ENCODE measurements around the gene OPN1SW. TPM values are rescaled to one million over a fixed set of nuclear protein-coding genes. Genes with fewer than 3 reads are reported as not detected.

Gene OPN1SW
- total RNA-seq, 1 donor from 2014 or later, result not detected

- Mint-ChIP-seq H3K27me3 (ENCODE audit: low read depth) (no peaks in the 10 kb centered on the region), H3K36me3 (peaks cover 70% of the 10 kb centered on the region), H3K27ac (no peak overlapping the region), H3K4me3 (no peak overlapping the region), H3K4me1 (no peaks in the 10 kb centered on the region), H3K9me3 (no peaks in the 10 kb centered on the region)
- no peak for DNase-seq (ENCODE audit: low spot score in 2 of 2, unreplicated experiment in 2 of 2)
- TF ChIP-seq, protein P1, sequence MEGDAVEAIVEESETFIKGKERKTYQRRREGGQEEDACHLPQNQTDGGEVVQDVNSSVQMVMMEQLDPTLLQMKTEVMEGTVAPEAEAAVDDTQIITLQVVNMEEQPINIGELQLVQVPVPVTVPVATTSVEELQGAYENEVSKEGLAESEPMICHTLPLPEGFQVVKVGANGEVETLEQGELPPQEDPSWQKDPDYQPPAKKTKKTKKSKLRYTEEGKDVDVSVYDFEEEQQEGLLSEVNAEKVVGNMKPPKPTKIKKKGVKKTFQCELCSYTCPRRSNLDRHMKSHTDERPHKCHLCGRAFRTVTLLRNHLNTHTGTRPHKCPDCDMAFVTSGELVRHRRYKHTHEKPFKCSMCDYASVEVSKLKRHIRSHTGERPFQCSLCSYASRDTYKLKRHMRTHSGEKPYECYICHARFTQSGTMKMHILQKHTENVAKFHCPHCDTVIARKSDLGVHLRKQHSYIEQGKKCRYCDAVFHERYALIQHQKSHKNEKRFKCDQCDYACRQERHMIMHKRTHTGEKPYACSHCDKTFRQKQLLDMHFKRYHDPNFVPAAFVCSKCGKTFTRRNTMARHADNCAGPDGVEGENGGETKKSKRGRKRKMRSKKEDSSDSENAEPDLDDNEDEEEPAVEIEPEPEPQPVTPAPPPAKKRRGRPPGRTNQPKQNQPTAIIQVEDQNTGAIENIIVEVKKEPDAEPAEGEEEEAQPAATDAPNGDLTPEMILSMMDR (IDR thresholded peaks at IDR 0.05; ENCODE audit: unreplicated experiment), result no peak
Observed at GRCh38 chr7:128770233-128770632, 5.4 kb downstream of the OPN1SW start.

DNA sequence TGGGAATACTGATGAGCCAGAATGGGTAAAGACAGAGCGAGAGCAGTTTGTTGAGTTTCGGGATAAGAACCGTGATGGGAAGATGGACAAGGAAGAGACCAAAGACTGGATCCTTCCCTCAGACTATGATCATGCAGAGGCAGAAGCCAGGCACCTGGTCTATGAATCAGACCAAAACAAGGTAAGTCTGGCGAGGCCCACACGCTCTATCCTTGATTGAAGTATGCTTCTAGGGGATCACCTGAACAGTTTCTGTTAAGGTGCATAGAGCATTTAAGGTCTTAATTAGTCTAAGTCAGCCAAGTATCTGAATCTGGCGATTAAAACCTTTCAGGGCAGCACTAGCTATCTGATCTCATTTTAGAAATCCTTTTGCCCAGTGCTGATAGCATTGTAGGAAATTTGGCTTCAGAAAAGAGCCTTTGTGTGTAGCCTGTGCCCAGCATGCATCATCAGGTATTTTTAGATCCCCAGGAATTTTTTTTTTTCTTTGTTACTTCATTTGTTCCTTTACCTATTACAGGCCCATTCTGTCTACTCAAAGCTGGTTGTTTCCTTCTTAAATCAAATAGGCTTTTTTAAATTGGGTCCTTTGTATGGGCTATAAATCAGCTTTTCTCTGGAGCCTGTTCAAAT, 8.0 kb downstream of the OPN1SW start:
- TF ChIP-seq, protein P1 (IDR thresholded peaks at IDR 0.05; ENCODE audit: unreplicated experiment), result no peak
- no peaks in the 10 kb centered on the region for H3K9me3 Mint-ChIP-seq
- no peaks in the 10 kb centered on the region for H3K4me1 Mint-ChIP-seq
- H3K4me3 Mint-ChIP-seq, result no peak overlapping the region
- no peak for DNase-seq (ENCODE audit: low spot score in 2 of 2, unreplicated experiment in 2 of 2)
- H3K27me3 Mint-ChIP-seq (ENCODE audit: low read depth), result no peaks in the 10 kb centered on the region
- H3K36me3 Mint-ChIP-seq, result peaks cover 53% of the 10 kb centered on the region
- no peak overlapping the region for H3K27ac Mint-ChIP-seq

- Mint-ChIP-seq H3K4me3 (no peak overlapping the region), H3K27me3 (ENCODE audit: low read depth) (no peaks in the 10 kb centered on the region), H3K4me1 (no peaks in the 10 kb centered on the region), H3K27ac (no peak overlapping the region), H3K9me3 (no peaks in the 10 kb centered on the region), H3K36me3 (peaks cover 30% of the 10 kb centered on the region)
- no peak for DNase-seq (ENCODE audit: low spot score in 2 of 2, unreplicated experiment in 2 of 2)
- TF ChIP-seq, protein P1 (IDR thresholded peaks at IDR 0.05; ENCODE audit: unreplicated experiment), result no peak
Observed at GRCh38 chr7:128763541-128763940, 12.1 kb downstream of the OPN1SW start.

- Mint-ChIP-seq H3K36me3 (peaks cover 23% of the 10 kb centered on the region), H3K4me3 (no peak overlapping the region), H3K27ac (no peak overlapping the region)
Observed at GRCh38 chr7:128759242-128759641, 16.4 kb downstream of the OPN1SW start.

GRCh38 chr7:128758553-128758952, 17.0 kb downstream of the OPN1SW start:
- Mint-ChIP-seq H3K27me3 (ENCODE audit: low read depth) (no peaks in the 10 kb centered on the region), H3K36me3 (peaks cover 24% of the 10 kb centered on the region), H3K4me3 (no peak overlapping the region), H3K9me3 (no peaks in the 10 kb centered on the region), H3K27ac (no peak overlapping the region), H3K4me1 (no peaks in the 10 kb centered on the region)
- DNase-seq (ENCODE audit: low spot score in 2 of 2, unreplicated experiment in 2 of 2), result no peak
- TF ChIP-seq, protein P1 (IDR thresholded peaks at IDR 0.05; ENCODE audit: unreplicated experiment), result no peak

More at GRCh38 chr7:128759242-128759641, 16.4 kb downstream of the OPN1SW start:
- no peaks in the 10 kb centered on the region for H3K27me3 Mint-ChIP-seq (ENCODE audit: low read depth)
- no peak for DNase-seq (ENCODE audit: low spot score in 2 of 2, unreplicated experiment in 2 of 2)
- TF ChIP-seq, protein P1 (IDR thresholded peaks at IDR 0.05; ENCODE audit: unreplicated experiment), result no peak
- no peaks in the 10 kb centered on the region for H3K9me3 Mint-ChIP-seq
- no peaks in the 10 kb centered on the region for H3K4me1 Mint-ChIP-seq
